GM23248 (cell line): Measurements from ENCODE around the gene CBL.

Experiments used
- EZH2 ChIP-seq: fragments of 200-600 bp; sonication (generic); IDR thresholded peaks from 2 replicates; pipeline ENCODE4 v1.6.1; 2018; ENCODE audit warnings: antibody characterized with exemption, mild to moderate bottlenecking; ENCODE audit not compliant: insufficient read depth, poor library complexity, severe bottlenecking
- EZH2phosphoT487 ChIP-seq: fragments of 200-600 bp; sonication (generic); IDR thresholded peaks from 2 replicates; pipeline ENCODE4 v1.6.1; 2018; ENCODE audit warnings: antibody characterized with exemption, moderate library complexity, mild to moderate bottlenecking, low read depth; ENCODE audit not compliant: insufficient read depth

GRCh38 chr11:119205574-119206510 is at the start of gene CBL:
- TF ChIP-seq EZH2 (no peak), EZH2phosphoT487 (no peak)
